ENCODE measurements around the gene G6PC2. TPM values are rescaled to one million over a fixed set of nuclear protein-coding genes. Genes with fewer than 3 reads are reported as not detected.

G6PC2 gene
- polyA plus RNA-seq, 1 donor from 2014 or later = not detected

DNA sequence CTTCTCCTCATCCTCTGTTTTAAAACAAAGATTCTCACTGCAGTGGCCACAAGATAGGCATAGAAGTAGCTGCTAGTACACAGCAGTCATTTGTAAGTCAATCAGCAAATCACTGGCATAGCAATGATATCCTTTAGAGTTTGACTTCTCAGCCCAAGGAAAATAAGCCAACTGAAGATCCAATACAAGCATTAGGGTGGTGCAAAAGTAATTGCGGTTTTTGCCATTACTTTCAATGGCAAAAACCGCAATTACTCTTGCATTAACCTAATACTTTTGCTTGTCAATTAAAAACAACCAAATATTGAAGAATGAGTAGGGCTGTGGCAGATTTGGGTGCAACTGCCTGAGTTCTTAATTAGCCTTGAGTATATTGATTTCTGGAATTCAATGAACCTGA is 2.8 kb downstream of the G6PC2 start:
- no peaks in the 10 kb centered on the region for H3K36me3 ChIP-seq (ENCODE audit: insufficient read depth, low read length)
- no peaks in the 10 kb centered on the region for H3K79me2 ChIP-seq (replicated peaks; ENCODE audit: insufficient read depth, low read length)
- H3K4me3 ChIP-seq (ENCODE audit: low read length) = no peak overlapping the region
- H3K9me2 ChIP-seq (ENCODE audit: insufficient read depth, low read length) = no peaks in the 10 kb centered on the region
- no peaks in the 10 kb centered on the region for H4K20me1 ChIP-seq (ENCODE audit: insufficient read depth)
- no peaks in the 10 kb centered on the region for H3K27me3 ChIP-seq (ENCODE audit: insufficient read depth, low read depth, low read length)
- H3K27ac ChIP-seq (ENCODE audit: low read length) = no peak overlapping the region
- no peak overlapping the region for H3K4me2 ChIP-seq (ENCODE audit: low read length)
- H2AFZ ChIP-seq (ENCODE audit: low read depth, low read length) = no peak overlapping the region
- no peaks in the 10 kb centered on the region for H3F3A ChIP-seq (ENCODE audit: insufficient read depth, low read length, poor library complexity, severe bottlenecking)
- H3K9ac ChIP-seq (ENCODE audit: low read length) = no peak overlapping the region
- no peaks in the 10 kb centered on the region for H3K9me3 ChIP-seq (ENCODE audit: low read length)
- no peak for TF ChIP-seq EZH2 (IDR thresholded peaks at IDR 0.05; ENCODE audit: borderline replicate concordance, insufficient read depth, low read length, poor library complexity, severe bottlenecking)
- no peak for TF ChIP-seq RAD21 (conservative IDR thresholded peaks at IDR 0.05)
- TF ChIP-seq MXI1 (conservative IDR thresholded peaks at IDR 0.05; ENCODE audit: poor library complexity, severe bottlenecking) = no peak
- TF ChIP-seq POLR2AphosphoS5 (IDR thresholded peaks at IDR 0.05) = no peak

DNA sequence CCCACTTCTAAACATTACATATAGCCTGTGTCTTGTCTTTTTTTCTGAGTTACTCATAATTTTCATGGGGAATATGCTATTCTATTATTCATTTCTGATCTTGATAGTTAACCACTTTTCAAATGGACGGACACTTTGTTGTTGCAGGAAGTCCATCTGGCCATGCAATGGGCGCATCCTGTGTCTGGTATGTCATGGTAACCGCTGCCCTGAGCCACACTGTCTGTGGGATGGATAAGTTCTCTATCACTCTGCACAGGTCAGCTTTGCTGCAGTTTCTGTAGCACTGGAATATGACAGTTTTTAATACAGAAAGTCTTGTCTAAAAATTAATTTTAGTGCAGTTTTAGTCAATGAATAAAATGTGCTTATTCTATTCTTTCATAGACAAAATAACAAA is 3.3 kb downstream of the G6PC2 start:
- no peaks in the 10 kb centered on the region for H4K20me1 ChIP-seq (ENCODE audit: insufficient read depth)
- no peak overlapping the region for H2AFZ ChIP-seq (ENCODE audit: low read depth, low read length)
- H3K79me2 ChIP-seq (replicated peaks; ENCODE audit: insufficient read depth, low read length) = no peaks in the 10 kb centered on the region
- no peaks in the 10 kb centered on the region for H3K27me3 ChIP-seq (ENCODE audit: insufficient read depth, low read depth, low read length)
- no peak overlapping the region for H3K4me3 ChIP-seq (ENCODE audit: low read length)
- H3K4me2 ChIP-seq (ENCODE audit: low read length) = no peak overlapping the region
- TF ChIP-seq RAD21 (conservative IDR thresholded peaks at IDR 0.05) (no peak), MXI1 (conservative IDR thresholded peaks at IDR 0.05; ENCODE audit: poor library complexity, severe bottlenecking) (no peak), EP300 (conservative IDR thresholded peaks at IDR 0.05; ENCODE audit: poor library complexity, severe bottlenecking) (no peak)
- H3K27ac ChIP-seq (ENCODE audit: low read length) = no peak overlapping the region
- H3F3A ChIP-seq (ENCODE audit: insufficient read depth, low read length, poor library complexity, severe bottlenecking) = peaks cover 4% of the 10 kb centered on the region
- H3K9me3 ChIP-seq (ENCODE audit: low read length) = no peaks in the 10 kb centered on the region
- no peak overlapping the region for H3K9ac ChIP-seq (ENCODE audit: low read length)
- no peaks in the 10 kb centered on the region for H3K36me3 ChIP-seq (ENCODE audit: insufficient read depth, low read length)
- no peaks in the 10 kb centered on the region for H3K9me2 ChIP-seq (ENCODE audit: insufficient read depth, low read length)

DNA sequence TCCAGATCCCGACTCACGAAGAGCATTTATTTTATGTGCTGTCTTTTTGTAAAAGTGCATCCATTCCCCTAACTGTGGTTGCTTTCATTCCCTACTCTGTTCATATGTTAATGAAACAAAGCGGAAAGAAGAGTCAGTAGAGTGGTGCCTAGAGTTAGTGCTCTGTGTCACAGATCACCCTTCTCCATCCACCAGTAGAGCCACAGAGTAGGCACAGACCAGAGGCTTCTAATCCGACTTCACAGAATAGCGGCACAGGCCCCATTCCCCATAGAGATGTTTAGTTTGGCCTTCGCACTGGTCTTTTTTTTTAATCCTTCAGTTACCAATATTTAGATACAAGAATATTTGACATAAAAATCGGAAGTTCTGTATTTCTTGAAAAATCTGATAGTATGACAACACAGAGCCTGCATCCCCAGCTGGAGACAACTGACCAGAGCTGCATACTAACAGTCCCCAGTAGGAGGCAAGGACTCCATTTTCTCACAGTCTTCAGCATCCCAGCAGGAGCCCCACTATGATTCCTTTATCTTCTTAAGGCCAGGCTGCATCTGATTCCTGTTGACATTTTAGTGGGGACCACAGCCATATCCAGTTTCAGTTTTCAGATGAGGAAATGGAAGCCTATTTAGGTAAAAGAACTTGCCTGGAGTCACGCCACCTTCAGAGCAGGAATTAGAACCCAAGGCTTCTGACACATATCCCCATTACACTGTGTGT is 7.0 kb downstream of the G6PC2 start:
- no peaks in the 10 kb centered on the region for H3K36me3 ChIP-seq (ENCODE audit: insufficient read depth, low read length)
- no peaks in the 10 kb centered on the region for H4K20me1 ChIP-seq (ENCODE audit: insufficient read depth)
- no peaks in the 10 kb centered on the region for H3K79me2 ChIP-seq (replicated peaks; ENCODE audit: insufficient read depth, low read length)
- H3K27me3 ChIP-seq (ENCODE audit: insufficient read depth, low read depth, low read length) = peaks cover 3% of the 10 kb centered on the region
- H3K4me2 ChIP-seq (ENCODE audit: low read length) = no peak overlapping the region
- H3F3A ChIP-seq (ENCODE audit: insufficient read depth, low read length, poor library complexity, severe bottlenecking) = peaks cover 13% of the 10 kb centered on the region
- H2AFZ ChIP-seq (ENCODE audit: low read depth, low read length) = no peak overlapping the region
- TF ChIP-seq EP300 (conservative IDR thresholded peaks at IDR 0.05; ENCODE audit: poor library complexity, severe bottlenecking) (no peak), TAF1 (IDR thresholded peaks at IDR 0.05; ENCODE audit: low read depth) (no peak), POLR2AphosphoS5 (IDR thresholded peaks at IDR 0.05) (no peak), SMC3 (conservative IDR thresholded peaks at IDR 0.05; ENCODE audit: poor library complexity) (no peak), EZH2 (IDR thresholded peaks at IDR 0.05; ENCODE audit: borderline replicate concordance, insufficient read depth, low read length, poor library complexity, severe bottlenecking) (no peak)
- TF ChIP-seq, protein P1, sequence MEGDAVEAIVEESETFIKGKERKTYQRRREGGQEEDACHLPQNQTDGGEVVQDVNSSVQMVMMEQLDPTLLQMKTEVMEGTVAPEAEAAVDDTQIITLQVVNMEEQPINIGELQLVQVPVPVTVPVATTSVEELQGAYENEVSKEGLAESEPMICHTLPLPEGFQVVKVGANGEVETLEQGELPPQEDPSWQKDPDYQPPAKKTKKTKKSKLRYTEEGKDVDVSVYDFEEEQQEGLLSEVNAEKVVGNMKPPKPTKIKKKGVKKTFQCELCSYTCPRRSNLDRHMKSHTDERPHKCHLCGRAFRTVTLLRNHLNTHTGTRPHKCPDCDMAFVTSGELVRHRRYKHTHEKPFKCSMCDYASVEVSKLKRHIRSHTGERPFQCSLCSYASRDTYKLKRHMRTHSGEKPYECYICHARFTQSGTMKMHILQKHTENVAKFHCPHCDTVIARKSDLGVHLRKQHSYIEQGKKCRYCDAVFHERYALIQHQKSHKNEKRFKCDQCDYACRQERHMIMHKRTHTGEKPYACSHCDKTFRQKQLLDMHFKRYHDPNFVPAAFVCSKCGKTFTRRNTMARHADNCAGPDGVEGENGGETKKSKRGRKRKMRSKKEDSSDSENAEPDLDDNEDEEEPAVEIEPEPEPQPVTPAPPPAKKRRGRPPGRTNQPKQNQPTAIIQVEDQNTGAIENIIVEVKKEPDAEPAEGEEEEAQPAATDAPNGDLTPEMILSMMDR (IDR thresholded peaks at IDR 0.05; ENCODE audit: poor library complexity, severe bottlenecking) = no peak
- H3K4me3 ChIP-seq (ENCODE audit: low read length) = no peak overlapping the region
- H3K27ac ChIP-seq (ENCODE audit: low read length) = no peak overlapping the region
- H3K9ac ChIP-seq (ENCODE audit: low read length) = no peak overlapping the region
- no peaks in the 10 kb centered on the region for H3K9me2 ChIP-seq (ENCODE audit: insufficient read depth, low read length)
- no peaks in the 10 kb centered on the region for H3K9me3 ChIP-seq (ENCODE audit: low read length)
